GM19467 (cell line): ENCODE results near the gene ASCL2.
"Not testable (repeated sequence)": the region's sequence is repeated elsewhere in the genome, so short reads cannot be mapped to it uniquely, and the experiment has no call there.

Source experiments
- ATAC-seq: cut with Tn5 transposase; IDR thresholded peaks from one replicate; pipeline ENCODE4 v1.9.1; 2021; ENCODE audit warnings: mild to moderate bottlenecking, moderate library complexity; ENCODE audit not compliant: unreplicated experiment

ASCL2 gene

DNA sequence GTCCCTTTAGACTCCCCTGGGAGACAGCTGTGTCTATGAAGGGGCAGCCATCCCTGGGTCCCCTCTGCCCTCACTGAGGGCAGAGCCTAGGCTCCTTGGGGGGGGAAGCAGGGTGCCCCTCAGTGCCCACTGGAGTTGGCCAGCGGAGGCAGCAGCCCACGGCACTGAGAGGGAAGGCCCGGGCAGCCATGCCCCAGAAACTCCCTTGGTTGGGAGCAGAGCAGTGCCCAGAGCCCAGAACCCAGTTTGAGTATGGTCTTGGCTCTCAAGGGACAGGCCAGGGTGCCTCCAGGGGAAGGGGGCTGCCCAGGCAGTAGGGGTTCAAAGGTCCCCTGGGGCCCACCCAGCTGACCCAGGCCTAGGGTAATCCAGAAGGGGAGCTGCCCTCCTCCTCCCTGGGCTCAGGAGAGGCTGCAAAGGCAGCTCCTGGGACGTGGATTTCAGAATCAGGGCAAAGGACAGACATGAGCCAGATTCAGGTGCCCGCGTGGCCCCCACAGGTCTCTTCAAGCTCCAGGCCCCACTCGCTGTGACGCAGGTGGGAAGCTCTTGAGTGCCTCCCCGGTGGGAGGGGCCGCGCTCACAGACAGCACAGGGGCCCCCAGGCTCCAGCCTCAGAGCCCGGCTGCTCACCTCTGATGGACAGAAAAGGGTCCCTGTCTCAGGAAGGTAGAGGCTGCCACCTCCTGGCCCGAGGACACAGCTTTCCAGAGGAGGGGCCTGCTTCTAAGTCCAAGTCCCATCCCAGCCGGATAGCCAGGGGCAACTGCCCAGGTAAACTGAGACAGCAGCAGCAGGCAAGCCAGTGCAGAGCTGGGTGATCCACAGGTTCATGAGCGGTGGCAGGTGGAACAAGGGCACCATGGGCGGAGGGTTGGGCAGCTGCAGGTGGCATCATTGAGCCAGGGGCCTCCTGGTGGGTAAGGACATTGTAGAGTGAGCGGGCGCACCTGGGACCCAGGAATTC is 28.7 kb upstream of the ASCL2 start:
- no peak for ATAC-seq

DNA sequence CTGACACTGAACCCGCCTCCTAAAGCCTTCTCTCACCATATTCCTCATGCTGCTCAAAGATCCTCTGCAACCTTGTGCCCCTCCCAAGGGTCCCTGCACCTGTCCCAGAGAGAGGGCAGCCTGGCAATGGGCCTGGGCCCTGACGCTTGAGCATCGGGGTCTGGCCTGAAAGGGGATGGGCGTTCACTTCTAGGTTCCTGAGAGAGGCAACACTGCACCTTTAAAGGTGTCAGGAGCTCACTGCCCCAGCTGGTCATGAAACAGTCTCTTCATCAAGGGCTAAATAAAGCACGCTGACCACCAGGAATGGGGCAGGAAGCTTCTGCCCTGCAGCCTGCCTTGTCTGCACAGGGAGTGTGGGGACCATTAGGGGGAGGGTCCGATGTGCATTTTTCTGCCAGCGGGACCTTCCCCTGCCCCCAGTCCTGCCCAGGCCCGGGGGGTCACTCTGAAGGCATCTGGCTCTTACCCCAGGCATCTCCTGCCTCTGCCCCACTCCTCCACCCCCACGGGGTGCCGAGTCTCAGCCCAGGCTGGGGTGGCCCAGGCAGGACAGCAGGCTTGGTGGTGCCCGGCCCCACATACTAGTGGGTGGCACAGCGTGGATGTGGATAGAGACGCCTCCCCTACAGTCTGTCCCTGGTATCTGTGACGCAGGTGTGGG is 27.9 kb upstream of the ASCL2 start:
- ATAC-seq = no peak

DNA sequence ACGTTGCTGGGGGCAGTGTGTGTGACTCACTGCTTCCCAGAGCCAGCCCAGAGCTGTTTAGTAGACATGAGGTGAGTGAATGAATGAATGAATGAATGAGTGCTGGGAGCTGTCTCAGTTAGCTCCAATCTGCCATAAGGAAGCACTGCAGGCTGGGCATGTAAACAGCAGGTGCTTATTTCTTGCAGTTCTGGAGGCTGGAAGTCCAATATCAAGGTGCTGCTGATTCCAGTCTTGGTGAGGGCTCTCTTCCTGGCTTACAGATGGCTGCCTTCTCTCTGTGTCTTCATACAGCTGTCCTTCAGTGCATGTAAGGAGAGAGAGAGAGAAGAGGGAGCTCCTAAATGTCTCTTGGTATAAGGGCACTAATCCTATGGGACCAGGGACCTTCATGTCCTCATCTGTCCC is 27.2 kb upstream of the ASCL2 start:
- no peak for ATAC-seq

DNA sequence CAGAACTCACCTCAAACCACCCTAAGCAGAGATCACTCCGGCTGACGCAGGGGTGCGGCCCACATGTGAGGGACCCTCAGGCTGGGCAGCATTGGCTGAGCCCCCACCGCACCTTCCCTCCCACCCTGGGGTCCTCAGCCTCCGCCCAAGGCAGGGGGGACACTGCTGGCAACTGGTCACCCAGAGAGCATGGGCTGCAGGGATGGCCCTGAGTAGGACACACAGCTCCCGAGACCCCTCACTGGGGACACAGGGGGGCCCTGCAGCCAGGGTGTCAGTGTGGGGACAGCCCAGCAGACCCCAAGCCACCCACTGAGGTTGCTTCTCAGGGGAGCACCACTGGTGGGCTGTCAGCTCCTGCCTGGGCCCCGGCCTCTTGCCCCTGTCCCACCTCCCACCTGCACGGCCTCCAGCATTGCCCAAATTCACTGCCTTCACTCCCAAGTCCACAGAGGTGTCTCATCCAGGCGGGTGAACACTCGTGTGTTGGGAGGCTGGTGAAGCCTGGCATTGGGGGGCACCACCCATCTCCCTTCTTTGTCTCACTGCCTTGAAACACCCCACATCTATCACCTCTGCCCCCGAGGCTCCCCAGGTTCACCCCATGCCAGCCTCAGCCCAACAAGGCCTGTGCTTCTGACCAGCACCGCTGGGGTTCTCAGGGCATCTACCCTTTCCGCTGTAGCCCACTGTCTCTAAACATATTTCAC is 26.7 kb upstream of the ASCL2 start:
- ATAC-seq = no peak

DNA sequence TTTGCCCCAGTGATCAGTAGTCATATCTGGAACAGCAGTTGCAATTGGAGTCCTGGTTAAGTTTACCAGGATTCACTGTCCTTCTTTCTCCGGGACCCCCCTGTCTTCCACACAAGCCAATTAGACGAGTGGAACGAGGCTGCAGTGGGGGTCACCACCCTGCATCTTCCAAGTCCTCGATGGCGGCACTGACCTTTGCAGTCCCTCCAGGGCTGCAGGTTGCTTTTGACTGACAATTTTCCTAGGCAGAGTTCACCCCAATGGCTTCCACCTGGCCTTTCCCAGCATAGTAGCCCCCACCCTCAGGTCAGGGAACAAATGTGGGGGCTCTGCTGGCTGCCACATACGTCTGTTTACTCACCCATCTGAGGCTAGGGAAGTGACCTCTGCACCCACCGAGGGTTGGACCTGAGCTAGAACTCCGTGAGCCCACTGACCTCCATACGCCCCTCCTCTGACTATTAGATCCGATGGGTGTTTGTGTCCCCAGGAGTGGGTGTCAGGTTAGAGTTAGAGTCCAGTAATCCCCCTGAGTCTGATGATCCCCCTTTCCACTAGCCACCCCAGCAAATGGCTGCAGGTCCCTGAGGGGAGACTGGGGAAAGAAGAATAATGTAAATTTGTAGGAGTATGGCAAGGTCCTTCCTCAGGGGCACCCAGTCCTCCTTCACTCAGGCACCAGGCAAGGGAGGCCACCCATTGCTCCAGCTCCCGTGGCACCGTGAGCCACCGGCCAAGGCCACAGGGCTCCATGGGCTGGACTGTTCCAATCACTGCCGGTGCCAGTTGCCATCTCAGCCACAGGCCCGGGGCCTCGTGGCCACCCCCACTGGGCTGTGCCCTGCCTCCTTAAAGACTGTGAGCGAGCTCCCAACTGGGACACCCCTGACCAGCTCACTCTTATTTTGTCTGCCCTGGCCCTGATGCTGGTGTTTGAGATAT is 25.9 kb upstream of the ASCL2 start:
- no peak for ATAC-seq

DNA sequence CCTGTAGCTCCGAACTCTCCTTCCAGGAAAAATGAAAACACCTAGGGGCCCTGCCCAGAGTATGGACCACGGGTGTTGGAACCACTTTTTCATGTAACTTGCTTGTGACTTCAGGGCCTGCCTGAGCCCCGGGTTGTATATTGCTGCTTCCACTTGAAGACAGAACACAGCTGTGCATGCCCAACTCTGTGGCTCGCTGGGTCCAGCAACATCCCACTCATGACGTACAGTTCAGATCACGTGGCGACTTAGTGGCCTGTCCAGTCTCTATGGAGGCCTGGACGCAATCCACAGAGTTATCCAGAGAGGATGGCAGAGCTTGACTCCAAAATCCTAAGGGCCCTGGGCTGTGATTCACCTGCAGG is 24.5 kb upstream of the ASCL2 start:
- no peak for ATAC-seq

DNA sequence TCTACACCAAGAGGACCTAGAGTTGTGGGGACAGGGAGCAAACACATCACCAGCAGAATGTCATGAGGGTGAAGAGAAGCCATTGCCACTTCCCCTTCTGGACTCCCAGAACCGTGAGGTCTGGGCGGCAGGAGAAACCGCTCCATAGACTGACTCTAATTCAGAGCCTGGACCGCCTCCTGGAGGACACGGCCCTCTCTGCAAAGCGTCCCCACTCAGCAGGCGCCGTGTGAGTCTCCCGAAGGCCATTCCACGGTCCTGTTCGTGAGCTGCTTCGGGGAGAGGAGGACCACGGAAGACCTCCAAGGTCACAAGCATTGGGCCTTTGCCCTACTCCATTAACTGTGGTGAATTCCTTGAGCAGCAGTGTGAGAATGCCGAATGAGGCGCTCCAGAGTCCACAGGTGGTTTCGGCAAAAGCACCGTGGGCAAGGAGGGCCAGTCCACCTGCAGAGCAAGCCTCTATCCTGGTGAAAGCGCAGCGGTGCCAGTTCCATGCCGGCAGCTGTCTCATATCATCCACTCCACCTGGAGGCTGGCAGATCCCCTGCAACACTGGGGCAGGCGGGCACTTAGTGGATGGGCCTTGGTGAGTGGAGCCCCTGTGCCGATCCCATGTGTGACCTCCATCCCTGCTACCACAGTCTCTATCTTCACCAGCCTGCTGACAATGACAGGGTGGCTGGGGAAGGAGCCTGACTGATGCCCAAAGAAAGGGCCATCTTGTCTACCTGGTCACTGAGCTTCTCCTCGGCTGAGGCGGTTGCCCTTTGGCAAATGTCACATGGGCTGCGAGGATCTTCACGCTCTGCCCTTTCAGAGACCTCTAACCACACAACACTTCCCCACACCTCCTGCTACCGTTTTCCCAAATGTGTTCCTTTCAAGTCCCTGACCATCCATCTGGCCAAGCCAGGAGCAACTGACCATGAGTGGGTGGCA is 23.9 kb upstream of the ASCL2 start:
- no peak for ATAC-seq

DNA sequence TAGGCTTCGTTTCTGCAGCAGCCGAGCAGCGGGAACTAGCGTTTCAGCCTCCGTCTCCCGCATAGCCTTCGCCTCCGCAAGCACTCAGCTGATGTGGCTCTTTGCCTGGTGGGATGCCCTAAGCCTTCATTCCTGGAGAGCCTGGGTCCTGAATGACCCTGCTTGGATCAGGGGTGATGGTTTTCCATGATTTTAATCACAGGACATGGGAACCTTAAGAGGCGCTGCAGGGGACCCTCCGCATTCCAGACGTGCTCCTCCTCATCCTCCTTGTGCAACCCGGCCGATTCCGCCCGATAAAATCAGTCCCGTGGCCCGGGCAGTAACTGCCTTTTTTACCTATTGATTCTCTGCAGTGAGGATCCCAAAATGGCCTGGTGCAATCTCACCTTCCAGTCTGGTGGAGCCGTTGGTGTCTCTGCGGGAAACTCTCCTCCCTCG is 23.2 kb upstream of the ASCL2 start:
- no peak for ATAC-seq

DNA sequence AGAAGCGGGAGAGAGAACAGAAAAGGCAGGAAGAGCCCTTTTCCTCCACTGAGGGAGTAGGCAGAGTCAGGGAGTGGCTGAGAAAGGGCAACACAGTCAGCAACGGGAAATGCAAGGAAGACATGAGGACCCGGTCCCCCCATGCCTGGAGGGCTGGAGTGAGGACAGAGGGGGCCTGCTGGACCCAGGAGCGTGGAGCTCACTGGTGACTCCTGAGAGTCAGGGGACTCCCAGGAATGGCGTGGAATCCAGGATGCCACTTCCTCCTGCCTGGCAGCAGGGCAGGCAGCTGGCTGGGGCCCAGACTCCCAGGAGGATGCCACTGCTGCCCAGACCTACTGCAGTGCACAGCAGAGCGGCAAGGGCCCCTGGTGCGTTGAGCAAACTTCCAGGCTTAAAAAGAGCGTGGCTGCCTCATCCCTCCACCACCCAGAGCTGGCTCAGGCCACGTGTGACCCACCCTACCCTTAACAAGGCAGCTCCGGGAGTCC is 20.0 kb upstream of the ASCL2 start:
- no peak for ATAC-seq

DNA sequence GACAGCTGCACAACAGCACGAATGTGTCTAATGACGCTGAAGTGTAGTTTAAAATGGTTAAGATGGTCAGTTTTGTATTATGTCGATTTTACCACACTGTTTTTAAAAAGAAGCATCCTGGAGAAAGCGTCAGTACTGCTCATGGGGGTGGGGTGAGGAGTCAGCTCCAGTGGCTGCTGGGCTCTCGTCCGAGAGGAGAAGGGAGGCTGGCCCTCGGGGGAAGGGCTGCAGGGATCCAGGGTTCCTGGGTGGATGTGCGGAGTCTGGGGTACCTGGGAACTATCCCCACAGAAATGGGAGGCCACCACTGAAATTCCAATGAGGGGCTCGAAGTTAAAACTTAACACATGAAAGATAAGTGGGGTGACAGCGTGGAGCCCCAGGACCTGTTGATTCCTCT is 19.5 kb upstream of the ASCL2 start:
- no peak for ATAC-seq

DNA sequence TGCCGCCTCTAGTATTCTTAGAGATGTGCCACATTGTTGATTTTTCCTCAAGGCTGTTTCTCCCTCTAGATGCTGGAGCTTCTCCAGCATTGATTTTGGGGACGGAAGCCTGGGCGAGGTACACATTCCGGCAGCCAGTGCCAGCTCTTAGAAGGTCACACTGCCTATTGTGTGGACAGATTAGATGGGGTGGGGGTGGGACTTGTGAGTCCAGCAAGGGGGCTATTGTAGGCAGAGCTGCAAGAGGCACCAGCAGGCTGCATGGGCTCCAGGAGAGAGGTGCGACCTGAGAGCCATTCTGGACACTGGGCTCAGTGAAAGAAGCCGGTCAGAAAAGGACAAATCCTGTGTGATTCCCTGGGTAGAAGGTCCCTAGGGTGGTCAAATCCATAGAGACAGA is 19.0 kb upstream of the ASCL2 start:
- no peak for ATAC-seq

DNA sequence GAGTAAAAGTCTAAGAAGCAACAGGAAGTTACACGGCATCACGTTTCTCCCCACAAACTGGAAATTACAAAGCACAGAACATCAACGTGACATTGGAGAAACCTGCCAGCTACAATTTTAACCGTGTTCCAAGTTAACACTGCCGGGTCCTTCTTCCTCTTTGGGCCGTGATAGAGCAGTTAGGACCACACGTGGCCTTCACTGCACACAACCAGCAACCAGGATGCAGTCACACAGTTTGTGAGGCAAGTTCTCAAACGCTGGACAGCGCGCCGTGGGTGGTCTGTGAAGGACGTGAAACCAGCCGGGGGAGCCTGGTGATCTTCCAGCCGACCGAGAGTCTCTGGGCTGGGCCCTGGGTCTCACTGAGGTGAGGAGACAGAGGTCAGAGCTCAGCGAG is 16.7 kb upstream of the ASCL2 start:
- no peak for ATAC-seq

DNA sequence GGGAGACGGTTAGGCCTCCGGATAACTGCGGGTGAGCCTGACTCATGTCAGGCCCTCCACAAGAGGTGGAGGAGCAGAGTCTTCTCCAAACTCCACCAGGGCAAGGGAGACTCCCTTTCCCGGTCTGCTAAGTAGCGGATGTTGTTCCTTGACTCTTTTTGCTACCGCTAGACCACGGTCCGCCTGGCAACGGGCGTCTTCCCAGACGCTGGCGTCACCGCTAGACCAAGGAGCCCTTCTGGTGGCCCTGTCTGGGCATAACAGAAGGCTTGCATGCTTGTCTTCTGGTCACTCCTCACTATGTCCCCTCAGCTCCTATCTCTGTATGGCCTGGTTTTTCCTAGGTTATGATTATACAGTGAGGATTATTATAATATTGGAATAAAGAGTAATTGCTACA is 16.0 kb upstream of the ASCL2 start:
- ATAC-seq = not testable (repeated sequence)

DNA sequence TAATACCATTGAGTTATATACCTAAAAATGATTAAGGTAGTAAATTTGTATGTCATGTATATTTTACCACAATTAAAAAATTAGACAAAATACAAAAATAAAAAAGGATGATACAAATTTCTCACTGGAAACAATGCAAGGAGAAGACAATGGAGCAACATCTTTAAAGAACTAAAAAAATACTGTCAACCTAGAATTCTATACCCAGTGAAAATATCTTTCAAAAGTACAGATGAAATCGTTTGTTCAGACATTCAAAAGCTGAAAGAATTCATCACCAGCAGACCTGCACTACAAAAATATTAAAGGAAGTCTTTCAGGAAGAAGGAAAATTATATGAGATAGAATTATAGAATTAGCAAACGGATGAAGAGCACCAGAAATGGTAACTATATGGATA is 9.8 kb upstream of the ASCL2 start:
- no peak for ATAC-seq

DNA sequence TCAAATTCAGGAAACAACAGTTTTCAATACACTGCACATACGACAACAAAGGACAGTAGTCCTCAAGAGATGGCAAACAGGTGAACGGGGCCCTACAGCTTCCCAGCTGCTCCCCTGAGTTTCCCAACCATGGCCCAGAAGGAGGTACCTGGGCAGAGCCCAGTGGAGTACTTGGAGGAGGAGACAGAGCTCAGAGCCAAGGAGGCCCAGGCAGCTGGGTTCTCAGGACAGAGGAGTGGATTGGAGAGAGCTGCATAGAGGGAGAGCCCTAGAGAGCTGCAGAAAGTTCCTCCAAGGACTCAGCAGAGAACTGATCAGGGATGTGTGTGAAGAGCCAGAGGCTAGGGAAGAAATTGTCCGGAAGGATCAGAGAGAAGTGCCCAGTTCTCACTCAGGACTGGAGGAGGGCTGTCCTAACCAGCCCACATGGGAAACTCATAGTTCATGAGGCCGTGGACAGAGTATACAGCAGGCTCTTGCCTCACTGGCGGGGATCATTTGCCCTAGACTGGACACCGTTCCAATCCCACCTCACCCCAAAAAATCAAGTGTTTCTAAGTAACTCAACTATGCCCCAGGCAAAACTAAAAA is 7.6 kb upstream of the ASCL2 start:
- no peak for ATAC-seq

DNA sequence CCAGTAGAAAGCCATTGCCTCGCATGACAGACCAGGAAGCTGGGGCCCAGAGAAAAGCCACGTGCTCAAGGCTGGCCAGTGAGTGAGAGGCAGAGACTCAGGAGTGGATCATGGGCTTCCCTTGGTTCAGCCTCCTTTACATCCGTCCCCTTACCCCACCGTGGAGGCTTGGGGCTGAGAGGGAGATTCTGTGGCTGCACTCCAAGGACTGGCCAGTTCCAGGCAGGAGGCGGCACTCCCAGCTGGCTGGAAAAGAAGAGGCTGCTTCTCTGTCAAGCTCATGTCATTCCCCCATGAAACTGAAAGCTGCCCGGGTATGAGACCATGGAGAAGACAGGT is 6.6 kb upstream of the ASCL2 start:
- ATAC-seq = no peak

DNA sequence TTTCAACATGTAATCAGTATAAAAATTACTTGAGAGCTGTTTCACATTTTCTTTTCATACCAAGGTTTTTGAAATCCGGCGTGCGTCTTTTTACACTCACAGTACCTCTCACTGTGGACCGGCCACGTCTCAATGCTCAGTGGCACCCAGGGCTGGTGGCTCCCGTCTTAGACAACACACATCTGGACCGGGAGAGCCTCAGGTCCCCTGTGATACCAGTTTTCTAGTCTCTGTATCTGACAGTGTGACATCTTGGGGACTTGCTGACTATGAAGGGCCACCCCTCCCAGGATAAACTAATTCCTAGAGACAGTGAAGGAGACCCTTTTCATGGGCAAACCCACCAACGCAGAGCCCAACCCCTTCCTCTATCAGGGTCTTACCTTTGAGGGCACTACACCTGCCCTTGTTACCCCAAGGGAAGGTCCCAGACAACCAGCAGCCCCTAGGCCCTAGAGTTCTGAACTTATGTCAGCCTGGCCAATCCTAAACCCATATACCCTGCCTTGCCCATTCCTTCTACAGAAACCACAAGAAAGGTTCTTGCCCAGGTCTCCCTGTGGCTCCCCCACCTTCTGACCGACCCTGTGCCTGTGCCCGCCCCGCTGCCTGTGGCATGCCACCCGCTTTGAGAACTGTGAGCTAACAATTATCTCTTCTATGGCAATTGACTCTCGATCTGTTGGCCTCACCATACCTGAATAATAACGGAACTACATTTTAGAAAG is 6.1 kb upstream of the ASCL2 start:
- ATAC-seq = no peak
